HG02973 (cell line): ENCODE results near the gene CHRNA5.

Experiments
- ATAC-seq: cut with Tn5 transposase; IDR thresholded peaks from one replicate; pipeline ENCODE4 v1.9.1; 2021; ENCODE audit warnings: moderate library complexity; ENCODE audit not compliant: unreplicated experiment

The CHRNA5 gene

GRCh38 chr15:78619022-78619950 is 54.0 kb downstream of the CHRNA5 start:
- no peak for ATAC-seq

DNA sequence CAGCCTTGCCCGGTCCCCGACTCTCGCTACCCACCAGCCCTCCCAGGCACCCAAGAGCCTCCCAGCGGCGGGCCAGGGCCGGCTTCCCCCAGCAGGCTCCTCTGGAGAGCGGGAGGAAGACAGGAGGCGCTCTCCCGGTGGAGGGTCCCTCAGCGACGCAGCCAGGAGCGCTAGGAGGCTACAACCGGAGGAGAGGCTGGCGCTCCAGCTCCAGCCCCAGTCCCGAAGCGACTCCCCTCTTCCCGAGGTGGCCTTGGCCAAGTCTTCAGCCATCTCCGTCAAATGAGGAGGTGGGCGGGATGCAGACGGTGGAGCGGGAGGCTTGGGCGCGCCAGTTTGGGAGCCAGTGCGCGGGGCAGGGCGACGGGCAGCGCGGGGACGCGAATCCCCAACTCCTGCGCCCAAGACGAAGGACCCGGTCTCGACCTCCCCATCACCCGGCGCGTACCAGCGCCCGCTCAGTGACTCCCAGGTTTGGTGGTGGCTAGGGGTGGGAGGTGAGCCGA is 54.8 kb downstream of the CHRNA5 start:
- no peak for ATAC-seq

- no peak for ATAC-seq
Measured at GRCh38 chr15:78620527-78621421, 55.5 kb downstream of the CHRNA5 start, which contains the start of gene CHRNA3. TSS of gene CHRNA3 (minus strand) at chr15:78620996. CDS start at chr15:78620794, 202 bp downstream.

DNA sequence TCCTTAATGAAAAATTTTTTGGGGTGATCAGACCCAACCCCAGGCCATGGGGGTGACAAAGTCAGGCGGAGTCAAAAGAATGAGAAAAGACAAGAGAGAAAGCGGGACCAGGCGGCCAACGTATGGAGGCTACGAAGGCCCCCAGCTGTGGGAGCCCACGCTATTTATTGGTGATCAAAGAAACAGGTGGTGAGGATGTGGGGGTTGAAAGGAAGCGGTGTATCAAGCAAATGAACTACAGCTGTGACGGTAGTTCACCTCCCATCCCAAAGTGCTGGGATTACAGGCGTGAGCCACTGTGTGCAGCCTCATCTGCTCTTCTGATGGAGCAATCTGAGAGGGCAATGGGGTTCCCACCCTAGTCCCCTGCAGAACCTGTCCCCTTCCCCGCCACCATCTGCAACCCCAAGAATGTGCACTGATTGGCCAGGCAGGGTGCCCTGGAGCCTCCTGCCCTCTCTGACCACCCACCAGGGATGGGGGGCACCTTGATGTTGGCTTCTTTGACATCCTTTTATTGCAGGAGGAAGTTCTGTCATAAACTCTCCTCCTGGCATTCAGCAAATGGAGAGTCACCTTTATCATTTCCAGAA is 56.6 kb downstream of the CHRNA5 start:
- ATAC-seq: no peak

GRCh38 chr15:78623786-78624497 is 58.6 kb downstream of the CHRNA5 start:
- ATAC-seq: no peak

GRCh38 chr15:78624651-78625590 is 59.6 kb downstream of the CHRNA5 start:
- no peak for ATAC-seq

- no peak for ATAC-seq
Measured at GRCh38 chr15:78625606-78626280, 60.4 kb downstream of the CHRNA5 start.

GRCh38 chr15:78626381-78626995 is 61.2 kb downstream of the CHRNA5 start:
- no peak for ATAC-seq

- no peak for ATAC-seq
Measured at GRCh38 chr15:78627348-78627747, 62.0 kb downstream of the CHRNA5 start.

DNA sequence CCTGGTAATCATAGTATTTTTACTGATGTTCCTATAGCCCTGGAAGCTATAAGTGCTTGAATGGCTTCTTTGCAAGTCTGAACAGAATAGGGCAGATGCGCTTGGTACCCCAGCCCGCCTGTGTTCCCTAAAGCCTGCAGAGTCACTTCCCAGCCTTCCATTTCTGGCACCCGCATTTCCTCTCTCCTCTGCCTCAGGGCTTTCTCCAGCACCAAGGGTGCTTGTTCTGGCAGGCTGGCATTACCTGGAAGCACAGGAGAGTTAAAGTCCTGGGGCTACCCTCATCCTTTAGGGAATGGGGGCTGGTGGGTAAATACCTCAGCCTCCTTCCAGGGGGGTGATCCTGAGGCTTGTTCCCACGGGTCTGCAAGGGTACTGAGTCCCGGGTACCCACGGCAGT is 62.9 kb downstream of the CHRNA5 start:
- ATAC-seq: no peak

GRCh38 chr15:78629031-78629715 is 63.9 kb downstream of the CHRNA5 start:
- no peak for ATAC-seq

GRCh38 chr15:78629716-78630065 is 64.4 kb downstream of the CHRNA5 start:
- ATAC-seq: no peak

GRCh38 chr15:78630886-78631633 is 65.7 kb downstream of the CHRNA5 start:
- no peak for ATAC-seq

DNA sequence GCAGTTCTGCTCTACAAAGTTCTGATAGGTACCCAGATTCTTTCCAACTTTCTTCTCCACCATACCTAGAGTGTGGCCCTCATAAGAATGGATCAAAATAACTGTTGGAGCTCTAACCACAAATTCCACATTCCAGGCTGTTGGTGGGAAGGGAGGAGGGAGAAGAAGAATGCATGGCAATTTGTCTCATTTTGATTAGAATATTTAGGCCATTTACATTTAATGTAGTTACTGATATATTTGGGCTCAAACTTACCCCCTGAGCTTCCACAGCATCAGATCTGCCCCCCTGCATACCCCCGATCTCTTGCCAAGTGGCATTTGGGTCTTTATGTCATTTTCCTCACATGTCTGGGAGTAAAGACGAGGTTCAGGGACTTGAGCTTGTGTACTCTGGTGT is 68.0 kb downstream of the CHRNA5 start:
- ATAC-seq: no peak

GRCh38 chr15:78634210-78635145 is 69.2 kb downstream of the CHRNA5 start:
- ATAC-seq: no peak

DNA sequence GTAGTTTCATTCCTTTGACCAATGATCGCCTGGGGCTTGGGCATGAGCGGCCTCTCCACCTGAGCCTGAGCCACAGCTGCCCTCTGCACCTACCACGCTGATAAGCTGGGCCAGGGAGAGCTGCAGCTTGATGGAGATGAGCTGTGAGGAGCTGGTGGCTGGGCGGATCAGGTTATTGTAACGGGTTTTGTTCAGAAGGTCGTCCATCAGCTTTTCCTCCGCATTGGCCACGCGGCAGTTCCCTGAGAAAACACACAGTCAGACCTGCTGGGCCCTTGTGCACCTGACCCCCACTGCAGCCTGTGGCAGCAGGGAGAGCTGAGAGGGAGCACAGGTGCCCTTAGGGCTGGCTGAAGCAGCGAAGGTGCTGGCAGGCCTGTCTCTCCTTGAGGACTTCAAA is 70.0 kb downstream of the CHRNA5 start:
- no peak for ATAC-seq
